Measurements from ENCODE around the gene ANKRD52. TPM values are rescaled to one million over a fixed set of nuclear protein-coding genes. Genes with fewer than 3 reads are reported as not detected.
"Not testable (repeated sequence)": the region's sequence is repeated elsewhere in the genome, so short reads cannot be mapped to it uniquely, and the experiment has no call there.

ANKRD52 gene
- total RNA-seq, 2 donors from 2014 or later = 30.8 to 33.4 TPM

DNA sequence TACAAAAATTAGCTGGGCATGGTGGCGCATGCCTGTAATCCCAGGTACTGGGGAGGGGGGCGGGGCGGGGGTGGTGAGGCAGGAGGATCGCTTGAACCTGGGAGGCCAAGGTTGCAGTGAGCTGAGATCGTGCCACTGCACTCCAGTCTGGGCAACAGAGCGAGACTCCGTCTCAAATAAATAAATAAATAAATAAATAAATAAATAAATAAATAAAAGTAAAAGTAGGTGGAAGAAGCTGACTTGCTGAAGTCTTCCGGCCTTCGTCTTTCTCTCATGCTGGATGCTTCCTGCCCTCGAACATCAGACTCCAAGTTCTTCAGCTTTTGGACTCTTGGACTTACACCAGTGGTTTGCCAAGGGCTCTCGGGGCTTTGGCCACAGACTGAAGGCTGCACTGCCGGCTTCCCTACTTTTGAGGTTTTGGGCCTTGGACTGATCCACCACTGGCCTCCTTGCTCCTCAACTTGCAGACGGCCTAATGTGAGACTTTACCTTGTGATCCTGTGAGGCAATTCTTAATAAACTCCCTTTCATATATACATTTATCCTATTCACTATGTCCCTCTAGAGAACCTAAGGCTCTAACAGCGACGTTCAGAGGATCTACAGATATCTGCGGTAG, 8.0 kb upstream of the ANKRD52 start:
- Mint-ChIP-seq H3K4me1 (peaks cover 18% of the 10 kb centered on the region), H3K27ac (peak overlapping the region; percentile 94), H3K4me3 (peak overlapping the region; percentile 93)
- not testable (repeated sequence) for H3K36me3 Mint-ChIP-seq (ENCODE audit: low read depth); DNase-seq; H3K9me3 ChIP-seq (ENCODE audit: control insufficient read depth, low read length, poor library complexity, severe bottlenecking); ATAC-seq; H3K27me3 Mint-ChIP-seq

DNA sequence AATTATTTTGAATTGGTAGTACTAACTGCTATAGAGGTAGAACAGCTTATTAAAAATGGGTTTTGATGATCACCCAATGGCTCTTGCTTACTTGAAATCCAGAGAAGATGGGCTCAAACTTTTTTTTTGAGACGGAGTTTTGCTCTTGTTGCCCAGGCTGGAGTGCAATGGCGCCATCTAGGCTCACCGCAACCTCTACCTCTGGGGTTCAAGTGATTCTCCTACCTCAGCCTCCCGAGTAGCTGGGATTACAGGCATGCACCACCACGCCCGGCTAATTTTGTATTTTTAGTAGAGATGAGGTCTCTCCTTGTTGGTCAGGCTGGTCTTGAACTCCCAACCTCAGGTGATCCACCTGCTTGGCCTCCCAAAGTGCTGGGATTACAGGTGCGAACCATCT, 4.8 kb upstream of the ANKRD52 start:
- ATAC-seq; H3K27ac Mint-ChIP-seq; H3K36me3 Mint-ChIP-seq (ENCODE audit: low read depth); DNase-seq; H3K27me3 Mint-ChIP-seq; H3K9me3 ChIP-seq (ENCODE audit: control insufficient read depth, low read length, poor library complexity, severe bottlenecking); H3K4me3 Mint-ChIP-seq: not testable (repeated sequence)
- peaks cover 20% of the 10 kb centered on the region for H3K4me1 Mint-ChIP-seq

DNA sequence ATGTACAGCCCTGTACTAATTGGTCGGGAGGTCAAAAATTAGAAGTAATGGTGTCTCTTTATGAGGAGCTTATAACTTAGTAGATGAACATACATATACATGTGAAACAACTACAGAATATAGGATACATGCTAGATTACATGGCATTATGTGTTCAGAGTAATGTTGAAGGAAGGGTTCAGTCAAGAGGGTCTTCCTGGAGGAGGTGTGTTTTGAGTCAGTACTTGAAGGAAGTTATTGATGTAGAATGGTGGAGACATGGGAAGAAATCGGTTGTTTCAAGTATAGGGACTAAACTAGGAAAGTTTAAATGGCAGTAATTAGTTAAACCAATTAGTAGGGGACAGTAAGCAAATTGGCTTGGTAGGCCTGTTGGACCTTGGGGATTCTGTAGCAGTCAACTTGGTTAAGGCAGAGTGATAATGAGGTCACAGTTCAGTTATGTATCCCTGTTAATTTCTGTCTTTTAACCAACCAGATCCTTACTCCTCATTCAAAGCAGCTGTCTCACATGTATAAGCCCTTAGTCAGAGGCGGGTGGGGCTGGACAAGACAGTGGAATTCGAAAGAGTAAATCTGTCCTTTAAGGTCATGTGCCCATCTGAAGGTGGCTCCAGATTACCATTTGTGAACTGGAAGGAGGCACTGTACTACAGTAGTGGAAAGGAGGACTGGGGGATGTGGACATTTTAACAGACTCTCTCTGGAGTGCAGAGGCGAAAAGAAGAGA, 3.5 kb upstream of the ANKRD52 start:
- peak overlapping the region; percentile 9 for H3K4me3 Mint-ChIP-seq
- ATAC-seq = no peak
- DNase-seq = no peak

DNA sequence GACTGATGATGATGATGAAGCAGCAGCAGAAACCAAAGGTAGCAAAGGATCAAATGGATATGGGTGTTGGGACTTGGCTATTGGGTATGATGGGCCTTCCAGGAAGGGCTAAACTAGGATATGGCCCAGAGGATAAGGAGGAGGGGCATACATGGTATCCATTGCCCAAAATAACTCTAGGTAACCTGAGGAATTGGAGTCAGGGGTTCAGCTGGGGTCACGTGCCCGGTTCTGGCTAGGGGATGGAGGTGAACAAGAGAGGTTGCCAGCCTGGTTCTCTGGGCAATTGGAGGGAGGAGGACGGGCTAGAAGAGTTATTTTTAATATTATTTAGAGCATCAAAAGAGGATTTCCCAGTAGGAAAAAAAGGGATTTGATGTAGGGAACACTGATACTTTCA, 2.7 kb upstream of the ANKRD52 start:
- Mint-ChIP-seq H3K4me1 (peaks cover 18% of the 10 kb centered on the region), H3K27ac (no peak overlapping the region), H3K27me3 (no peaks in the 10 kb centered on the region), H3K36me3 (ENCODE audit: low read depth) (peaks cover 3% of the 10 kb centered on the region), H3K4me3 (no peak overlapping the region)
- no peaks in the 10 kb centered on the region for H3K9me3 ChIP-seq (ENCODE audit: control insufficient read depth, low read length, poor library complexity, severe bottlenecking)
- ATAC-seq = no peak
- DNase-seq = no peak

More for the DNA sequence above, 3.5 kb upstream of the ANKRD52 start:
- H3K9me3 ChIP-seq (ENCODE audit: control insufficient read depth, low read length, poor library complexity, severe bottlenecking) = no peaks in the 10 kb centered on the region
- Mint-ChIP-seq H3K27ac (no peak overlapping the region), H3K27me3 (no peaks in the 10 kb centered on the region), H3K4me1 (peaks cover 19% of the 10 kb centered on the region), H3K36me3 (ENCODE audit: low read depth) (no peaks in the 10 kb centered on the region)

DNA sequence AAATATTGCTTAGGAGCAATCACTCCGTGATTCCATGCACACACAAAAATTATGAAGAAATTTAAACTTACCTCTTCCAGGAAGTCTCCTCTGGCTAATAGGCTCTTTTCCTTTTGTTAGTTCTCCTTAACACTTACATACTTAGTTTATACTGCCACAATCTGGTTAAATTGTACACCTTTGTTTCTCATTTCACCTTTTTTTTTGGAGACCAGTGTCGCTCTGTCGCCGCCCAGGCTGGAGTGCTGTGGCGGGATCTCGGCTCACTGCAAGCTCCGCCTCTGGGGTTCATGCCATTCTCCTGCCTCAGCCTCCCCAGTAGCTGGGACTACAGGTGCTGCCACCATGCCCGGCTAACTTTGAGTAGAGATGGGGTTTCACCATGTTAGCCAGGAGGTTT, 2.2 kb upstream of the ANKRD52 start:
- Mint-ChIP-seq H3K36me3 (ENCODE audit: low read depth) (peaks cover 3% of the 10 kb centered on the region), H3K27ac (no peak overlapping the region), H3K27me3 (no peaks in the 10 kb centered on the region), H3K4me3 (peak overlapping the region; percentile 64), H3K4me1 (peaks cover 18% of the 10 kb centered on the region)
- H3K9me3 ChIP-seq (ENCODE audit: control insufficient read depth, low read length, poor library complexity, severe bottlenecking) = no peaks in the 10 kb centered on the region
- ATAC-seq (no peak), DNase-seq (no peak)

DNA sequence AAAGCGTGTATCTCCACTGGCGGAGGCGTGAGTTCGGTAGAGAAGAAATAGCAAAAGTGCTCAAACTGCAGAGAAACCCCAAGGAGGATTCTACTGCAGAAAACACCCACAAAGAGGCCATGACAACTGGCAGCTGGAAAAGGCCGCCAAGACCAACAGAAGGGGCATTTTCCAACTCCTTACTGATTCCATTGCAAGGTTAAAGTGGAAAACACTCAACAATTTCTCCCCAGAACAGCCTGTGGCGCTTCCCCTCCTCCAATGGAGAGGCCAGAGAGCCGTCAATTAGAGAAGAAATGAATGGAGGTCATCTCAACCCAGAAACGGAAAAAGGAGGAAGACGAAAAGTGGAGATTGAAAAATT, 618 bp upstream of the ANKRD52 start:
- Mint-ChIP-seq H3K4me3 (peak overlapping the region; percentile 91), H3K27me3 (no peaks in the 10 kb centered on the region), H3K4me1 (peaks cover 22% of the 10 kb centered on the region), H3K27ac (peak overlapping the region; percentile 62), H3K36me3 (ENCODE audit: low read depth) (peaks cover 5% of the 10 kb centered on the region)
- DNase-seq (no peak), ATAC-seq (no peak)
- H3K9me3 ChIP-seq (ENCODE audit: control insufficient read depth, low read length, poor library complexity, severe bottlenecking) = no peaks in the 10 kb centered on the region

DNA sequence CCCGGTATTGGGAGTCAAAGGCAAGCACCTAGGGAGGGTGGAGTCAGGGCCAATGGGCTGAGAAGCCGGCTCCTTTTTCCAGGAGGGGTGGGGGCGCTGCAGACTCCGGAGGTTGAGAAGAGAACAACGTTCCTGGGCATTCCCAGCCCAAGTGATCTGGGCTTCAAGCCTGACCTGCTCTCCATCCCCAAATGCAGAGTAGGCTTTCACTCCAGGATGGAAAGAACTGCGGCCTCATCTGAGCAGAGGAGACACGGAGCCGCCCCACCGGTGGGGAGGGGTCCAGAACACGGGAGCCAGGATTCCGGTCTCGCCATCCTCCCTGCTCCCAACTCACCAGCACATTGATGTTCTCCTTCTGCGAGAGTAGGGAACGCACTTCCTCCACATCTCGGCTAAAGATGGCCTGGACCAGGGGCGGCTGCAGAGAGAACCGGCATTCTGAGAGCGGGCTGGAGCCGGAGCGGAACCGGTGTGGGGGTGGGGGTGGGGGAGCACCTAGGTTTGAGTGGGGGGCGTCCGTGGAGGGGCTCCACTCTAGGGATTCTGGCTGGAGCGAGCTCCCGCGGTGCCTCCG, 605 bp downstream of the ANKRD52 start:
- Mint-ChIP-seq H3K27ac (peak overlapping the region; percentile 68), H3K36me3 (ENCODE audit: low read depth) (peaks cover 5% of the 10 kb centered on the region), H3K4me1 (peaks cover 22% of the 10 kb centered on the region), H3K27me3 (no peaks in the 10 kb centered on the region), H3K4me3 (peak overlapping the region; percentile 91)
- no peak for DNase-seq
- no peaks in the 10 kb centered on the region for H3K9me3 ChIP-seq (ENCODE audit: control insufficient read depth, low read length, poor library complexity, severe bottlenecking)
- peak; percentile 14 for ATAC-seq

DNA sequence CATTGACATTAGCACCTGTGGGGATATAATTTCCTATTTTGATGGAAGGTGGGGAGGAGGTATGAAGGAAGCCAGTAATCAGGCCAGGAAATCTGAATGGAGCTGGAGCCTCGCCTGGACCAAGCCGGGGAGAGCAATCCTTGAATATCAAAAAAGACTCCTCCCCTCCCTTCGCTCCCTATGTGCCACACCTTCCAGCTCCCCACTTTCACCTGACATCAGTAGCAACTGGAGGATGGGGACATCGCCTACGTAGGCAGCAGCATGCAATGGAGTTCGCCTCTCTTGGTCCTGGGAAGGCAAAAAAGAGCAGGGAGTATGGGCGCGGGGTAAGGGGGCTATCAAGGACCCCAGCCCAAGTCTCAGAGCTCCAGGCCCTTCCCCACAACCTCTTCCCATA, 1.1 kb downstream of the ANKRD52 start:
- H3K27me3 Mint-ChIP-seq = no peaks in the 10 kb centered on the region
- peak overlapping the region; percentile 91 for H3K4me3 Mint-ChIP-seq
- H3K36me3 Mint-ChIP-seq (ENCODE audit: low read depth) = peaks cover 5% of the 10 kb centered on the region
- H3K27ac Mint-ChIP-seq = peak overlapping the region; percentile 68
- no peaks in the 10 kb centered on the region for H3K9me3 ChIP-seq (ENCODE audit: control insufficient read depth, low read length, poor library complexity, severe bottlenecking)
- DNase-seq (no peak), ATAC-seq (no peak)
- H3K4me1 Mint-ChIP-seq = peaks cover 22% of the 10 kb centered on the region

DNA sequence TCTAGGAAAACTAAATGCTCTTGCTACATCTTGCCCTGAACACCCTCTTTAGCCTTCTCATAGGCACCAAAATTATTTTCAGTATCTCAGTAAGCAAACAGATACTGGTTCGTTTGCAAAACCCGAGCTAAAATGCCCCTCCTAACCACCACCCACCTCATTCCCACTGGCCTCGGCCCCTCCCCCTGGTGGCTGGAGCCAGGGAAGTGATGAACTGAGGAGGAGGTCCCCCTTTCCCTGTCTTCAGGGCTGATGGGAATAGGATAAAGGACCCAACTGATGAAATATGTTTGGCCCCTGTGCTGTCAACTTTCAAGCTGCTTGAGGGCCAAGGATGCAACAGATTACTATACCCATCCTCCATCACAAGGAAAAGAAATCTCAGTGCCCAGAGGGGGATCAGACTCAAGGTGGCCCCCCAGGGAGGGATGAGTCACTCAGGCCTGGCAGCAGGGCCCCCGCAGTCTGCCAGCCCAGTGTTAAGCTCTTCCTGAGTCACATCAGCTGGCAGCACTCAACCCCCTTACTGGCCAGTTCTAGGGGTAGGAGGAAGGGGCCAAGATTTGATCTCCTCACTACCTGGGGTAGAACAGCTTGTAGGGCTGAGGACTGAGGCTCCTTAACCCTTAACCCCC, 1.7 kb downstream of the ANKRD52 start:
- no peaks in the 10 kb centered on the region for H3K9me3 ChIP-seq (ENCODE audit: control insufficient read depth, low read length, poor library complexity, severe bottlenecking)
- H3K27ac Mint-ChIP-seq = peak overlapping the region; percentile 68
- H3K27me3 Mint-ChIP-seq = no peaks in the 10 kb centered on the region
- no peak for ATAC-seq
- H3K4me1 Mint-ChIP-seq = peaks cover 20% of the 10 kb centered on the region
- H3K4me3 Mint-ChIP-seq = peak overlapping the region; percentile 91
- peaks cover 5% of the 10 kb centered on the region for H3K36me3 Mint-ChIP-seq (ENCODE audit: low read depth)
- DNase-seq = no peak

DNA sequence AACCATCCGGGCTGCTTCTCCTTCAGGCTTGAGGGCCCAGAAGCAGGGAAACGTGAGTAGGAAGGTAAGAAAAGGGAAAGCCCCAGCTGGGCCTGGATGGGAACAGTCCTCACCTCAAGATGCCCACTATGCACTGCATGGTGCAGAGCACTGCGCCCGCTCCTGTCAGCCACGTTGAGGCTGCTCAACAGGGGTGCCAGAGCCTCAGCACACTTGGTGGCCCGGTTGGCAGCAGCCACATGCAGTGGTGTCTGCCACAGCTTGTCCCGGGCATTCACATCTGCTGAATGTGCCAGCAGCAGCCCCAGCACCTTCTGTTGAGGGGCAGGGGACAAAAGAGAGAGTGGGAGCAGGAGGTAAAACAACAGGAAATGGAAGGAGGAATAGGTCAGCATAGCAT, 2.5 kb downstream of the ANKRD52 start:
- DNase-seq = no peak
- H3K9me3 ChIP-seq (ENCODE audit: control insufficient read depth, low read length, poor library complexity, severe bottlenecking) = no peaks in the 10 kb centered on the region
- peaks cover 20% of the 10 kb centered on the region for H3K4me1 Mint-ChIP-seq
- no peaks in the 10 kb centered on the region for H3K27me3 Mint-ChIP-seq
- H3K27ac Mint-ChIP-seq = no peak overlapping the region
- no peak for ATAC-seq
- peaks cover 5% of the 10 kb centered on the region for H3K36me3 Mint-ChIP-seq (ENCODE audit: low read depth)
- H3K4me3 Mint-ChIP-seq = no peak overlapping the region

DNA sequence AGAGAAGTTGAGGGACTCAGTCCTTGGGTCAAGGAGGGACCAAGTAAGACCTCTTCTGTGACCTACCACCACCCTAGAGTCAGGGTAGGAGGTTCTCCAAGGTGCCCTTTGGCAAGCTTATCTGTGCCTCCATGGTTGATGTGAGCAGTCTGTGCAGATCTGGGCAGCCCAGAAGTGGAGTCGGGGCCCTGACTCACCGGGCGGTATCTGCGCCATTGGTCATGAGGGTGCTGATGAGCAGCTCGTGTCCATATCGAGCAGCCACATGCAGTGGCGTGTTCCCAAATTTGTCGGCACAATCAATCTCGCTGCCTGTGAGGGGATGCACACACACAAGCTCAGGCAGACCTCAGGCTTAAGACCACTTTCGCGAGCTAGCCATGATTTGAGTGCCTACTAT, 5.1 kb downstream of the ANKRD52 start:
- Mint-ChIP-seq H3K36me3 (ENCODE audit: low read depth) (peaks cover 8% of the 10 kb centered on the region), H3K4me3 (no peak overlapping the region), H3K27ac (no peak overlapping the region), H3K4me1 (peaks cover 15% of the 10 kb centered on the region), H3K27me3 (no peaks in the 10 kb centered on the region)
- DNase-seq (no peak), ATAC-seq (no peak)
- no peaks in the 10 kb centered on the region for H3K9me3 ChIP-seq (ENCODE audit: control insufficient read depth, low read length, poor library complexity, severe bottlenecking)

DNA sequence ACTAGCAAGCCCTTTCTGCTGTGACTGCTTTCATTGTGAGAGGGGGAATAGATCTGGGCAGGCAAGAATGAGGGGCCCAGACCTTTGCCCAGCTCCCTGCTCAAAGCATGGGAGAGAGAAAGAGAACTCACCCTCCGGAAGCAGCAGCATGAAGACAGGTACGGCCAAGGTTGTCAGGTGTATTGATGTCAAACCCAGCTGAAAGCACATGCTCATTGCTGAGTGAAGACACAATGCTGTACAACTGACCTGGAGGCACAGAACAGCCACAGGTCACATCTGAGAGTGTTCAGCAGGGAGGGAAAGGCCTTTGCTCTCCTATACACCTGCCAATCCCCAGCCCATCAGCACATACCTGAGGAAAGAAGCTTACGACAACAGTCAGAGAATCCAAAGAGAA, 5.5 kb downstream of the ANKRD52 start:
- H3K4me1 Mint-ChIP-seq = peaks cover 15% of the 10 kb centered on the region
- DNase-seq = no peak
- H3K36me3 Mint-ChIP-seq (ENCODE audit: low read depth) = peaks cover 8% of the 10 kb centered on the region
- H3K27ac Mint-ChIP-seq = no peak overlapping the region
- no peaks in the 10 kb centered on the region for H3K27me3 Mint-ChIP-seq
- H3K9me3 ChIP-seq (ENCODE audit: control insufficient read depth, low read length, poor library complexity, severe bottlenecking) = no peaks in the 10 kb centered on the region
- ATAC-seq = no peak
- H3K4me3 Mint-ChIP-seq = no peak overlapping the region

DNA sequence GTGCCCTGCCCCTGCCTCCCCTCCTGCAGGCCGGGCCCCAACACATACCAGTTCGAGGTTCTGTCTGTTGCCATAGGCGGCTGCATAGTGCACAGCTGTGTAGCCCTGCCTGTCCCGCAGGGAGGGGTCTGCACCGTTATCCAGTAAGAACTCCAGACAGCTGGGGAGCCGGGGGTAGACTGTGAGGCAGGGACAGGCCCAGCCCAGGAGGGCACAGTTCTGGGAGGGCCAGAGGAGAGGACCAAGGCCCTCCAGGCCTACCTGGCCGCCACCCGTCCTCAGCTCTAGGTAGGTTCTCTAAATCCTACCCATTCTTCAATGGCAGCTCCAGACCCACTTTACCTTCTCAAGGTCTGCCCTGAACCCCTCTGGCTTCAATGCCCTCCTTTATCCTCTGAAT, 9.5 kb downstream of the ANKRD52 start:
- no peak overlapping the region for H3K4me3 Mint-ChIP-seq
- no peak for DNase-seq
- no peaks in the 10 kb centered on the region for H3K4me1 Mint-ChIP-seq
- peaks cover 8% of the 10 kb centered on the region for H3K36me3 Mint-ChIP-seq (ENCODE audit: low read depth)
- H3K27ac Mint-ChIP-seq = no peak overlapping the region
- no peak for ATAC-seq
- H3K27me3 Mint-ChIP-seq = no peaks in the 10 kb centered on the region
- H3K9me3 ChIP-seq (ENCODE audit: control insufficient read depth, low read length, poor library complexity, severe bottlenecking) = no peaks in the 10 kb centered on the region
